ENCODE results near the gene AFAP1.

DNA sequence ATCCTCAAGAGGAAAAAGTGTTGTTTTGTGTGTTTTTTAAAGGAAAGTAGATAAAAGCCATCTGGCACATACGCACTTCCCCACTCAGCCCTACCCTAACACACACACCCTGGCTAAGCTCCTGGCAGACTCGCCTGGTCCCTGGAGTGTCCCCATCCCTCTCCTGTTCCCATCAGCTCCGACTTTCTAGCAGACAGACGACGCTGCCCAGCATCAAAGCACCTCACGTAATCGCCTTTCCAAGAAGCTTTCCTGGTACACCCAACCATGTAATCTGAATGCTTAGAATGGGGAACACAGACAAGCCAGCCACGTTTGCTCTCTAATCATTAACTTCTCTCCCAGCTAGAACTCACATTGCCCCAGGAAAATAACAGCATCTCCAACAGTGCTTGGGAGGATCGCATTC is 116.2 kb downstream of the AFAP1 start:
- TF ChIP-seq GTF2F1 (IDR thresholded peaks at IDR 0.05; ENCODE audit: borderline replicate concordance, low read depth, low read length): no peak
- no peak for TF ChIP-seq SP1 (IDR thresholded peaks at IDR 0.05; ENCODE audit: low read depth, low read length)
- TF ChIP-seq CTCF (IDR thresholded peaks at IDR 0.05; ENCODE audit: control extremely low read depth in 1 of 3, insufficient read depth in 1 of 3, low read depth in 1 of 3, low read length in 3 of 3): no peak
- TF ChIP-seq EP300 (IDR thresholded peaks at IDR 0.05; ENCODE audit: borderline replicate concordance in 1 of 2, low read depth in 2 of 2, low read length in 2 of 2): no peak
- TF ChIP-seq SAP30 (IDR thresholded peaks at IDR 0.05; ENCODE audit: insufficient read depth, insufficient replicate concordance, low read length): no peak
- no peak for TF ChIP-seq EZH2 (IDR thresholded peaks at IDR 0.05; ENCODE audit: low read depth, low read length, severe bottlenecking)

Data from H1 (cell line).